Left hindlimb (tissue), 1 donor: ENCODE data around the gene SECISBP2L.

ENCODE experiments used
- DNase-seq: peaks from one replicate; pipeline ENCODE4 v3.0.0-alpha.2; 2018

SECISBP2L gene

DNA sequence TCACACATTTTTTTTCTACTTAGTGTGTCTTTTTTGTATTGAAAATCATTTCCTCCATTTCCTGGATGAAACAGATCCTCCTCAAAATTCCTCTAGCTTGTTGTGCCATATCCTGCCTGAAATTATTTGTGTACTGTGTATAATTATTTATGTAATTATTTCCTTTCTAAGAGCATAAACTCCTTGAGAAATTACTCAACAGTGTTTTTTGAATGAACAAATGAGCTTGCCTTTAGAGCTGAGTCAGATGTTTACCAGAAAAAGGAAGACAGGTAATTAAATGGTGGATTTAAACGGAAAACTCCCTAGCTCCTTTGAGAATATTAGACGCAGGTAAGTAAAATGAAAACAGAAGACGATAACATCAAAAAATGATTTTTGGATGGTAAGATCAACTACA lies 13.2 kb upstream of the SECISBP2L start:
- no peak for DNase-seq

DNA sequence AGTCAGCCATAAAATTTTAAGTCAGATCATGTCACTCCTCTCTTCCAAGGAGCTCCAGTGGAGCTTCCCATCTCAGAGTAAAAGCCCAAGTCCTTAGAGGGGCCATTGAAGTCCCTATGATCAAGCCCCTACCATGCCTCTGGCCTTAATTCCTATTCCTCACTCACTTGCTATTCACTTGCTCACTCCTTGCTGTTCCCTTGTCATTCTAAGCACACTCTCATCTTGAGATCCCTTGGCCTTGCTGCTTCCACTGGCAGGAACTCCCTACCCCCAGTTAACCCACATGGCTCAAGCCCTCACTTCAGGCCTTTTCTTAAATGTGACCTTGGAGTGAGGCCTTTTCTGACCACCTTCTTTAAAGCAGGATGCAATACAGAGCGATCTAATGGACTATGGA lies 12.3 kb upstream of the SECISBP2L start:
- no peak for DNase-seq

DNA sequence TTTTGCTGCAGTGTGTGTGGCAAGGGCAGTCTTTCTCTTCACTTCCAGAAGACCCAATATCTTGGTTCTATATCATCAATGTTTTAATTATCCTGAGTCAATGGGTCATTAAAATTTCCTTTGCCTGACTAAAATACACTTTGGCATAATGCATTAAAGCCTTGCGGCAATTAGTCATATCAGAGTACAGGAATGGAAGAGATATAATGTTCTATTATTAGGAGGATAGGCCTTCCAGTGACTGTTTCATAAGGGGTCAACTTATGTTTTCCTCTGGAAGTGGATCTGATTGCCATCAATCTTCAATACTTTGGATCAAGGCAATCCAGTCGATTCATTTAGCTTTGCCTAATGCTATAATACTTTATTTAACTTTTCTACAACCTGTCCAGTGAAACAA lies 9.4 kb upstream of the SECISBP2L start:
- DNase-seq, result no peak

DNA sequence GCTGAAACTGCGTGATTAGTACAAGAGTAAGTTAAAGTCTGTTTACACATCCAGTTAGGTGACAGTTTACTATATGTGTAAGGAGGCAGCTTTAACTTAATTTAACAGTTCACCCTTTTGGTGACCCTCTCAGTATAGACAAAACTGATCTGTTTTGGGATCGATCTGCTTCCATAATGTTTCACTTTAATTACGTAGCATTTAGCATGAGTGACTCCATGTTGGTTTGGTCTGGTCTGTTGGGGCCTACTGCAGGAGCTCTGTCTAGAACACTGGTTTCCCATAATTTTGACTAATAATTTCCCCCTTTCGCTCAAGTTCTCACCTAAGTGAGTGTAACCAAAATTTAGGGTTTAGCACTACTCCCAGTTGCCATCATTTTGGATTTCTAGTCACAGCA lies 6.4 kb upstream of the SECISBP2L start:
- no peak for DNase-seq

DNA sequence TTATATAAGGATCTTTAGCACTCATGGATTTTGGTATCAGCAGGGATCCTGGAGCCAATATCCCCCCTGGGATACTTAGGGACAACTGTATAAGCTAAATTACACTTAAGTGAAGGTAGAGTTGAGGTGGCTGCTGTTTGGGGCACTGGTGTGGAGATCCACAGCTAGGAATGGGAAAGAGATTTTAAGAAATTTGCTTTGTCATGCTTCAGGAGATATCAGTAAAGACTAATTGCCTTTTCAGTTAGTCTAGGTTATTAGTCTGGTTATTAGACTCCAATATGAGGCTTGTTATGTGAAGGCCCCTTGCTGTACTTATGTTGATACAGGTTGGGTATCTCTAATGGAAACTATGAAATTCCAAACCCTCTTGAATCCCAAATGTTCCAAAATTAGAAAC lies 1.2 kb upstream of the SECISBP2L start:
- DNase-seq, result no peak

DNA sequence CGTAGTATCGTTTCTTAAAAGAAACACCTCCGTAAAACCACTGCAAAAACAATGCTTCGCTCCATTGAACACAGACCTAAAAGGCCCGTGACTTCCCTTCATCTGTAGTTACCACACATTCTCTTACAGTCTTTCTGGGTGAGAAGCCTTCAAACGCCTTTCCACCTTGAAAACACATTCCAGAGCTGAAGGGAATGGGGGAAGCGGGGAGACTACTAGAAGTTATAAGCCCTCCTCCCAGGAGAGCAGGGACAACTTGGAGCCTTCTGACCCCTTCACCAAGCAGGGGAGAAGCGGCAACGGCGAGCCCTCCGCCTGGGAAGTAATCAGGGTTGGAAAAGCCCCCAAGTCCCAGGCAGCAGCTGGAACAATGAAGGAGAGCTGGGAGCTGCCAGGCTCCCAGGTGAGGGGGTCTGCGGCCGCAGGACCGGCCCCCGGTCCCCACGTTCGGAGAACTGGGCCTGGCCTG lies 461 bp downstream of the SECISBP2L start:
- DNase-seq, result no peak

DNA sequence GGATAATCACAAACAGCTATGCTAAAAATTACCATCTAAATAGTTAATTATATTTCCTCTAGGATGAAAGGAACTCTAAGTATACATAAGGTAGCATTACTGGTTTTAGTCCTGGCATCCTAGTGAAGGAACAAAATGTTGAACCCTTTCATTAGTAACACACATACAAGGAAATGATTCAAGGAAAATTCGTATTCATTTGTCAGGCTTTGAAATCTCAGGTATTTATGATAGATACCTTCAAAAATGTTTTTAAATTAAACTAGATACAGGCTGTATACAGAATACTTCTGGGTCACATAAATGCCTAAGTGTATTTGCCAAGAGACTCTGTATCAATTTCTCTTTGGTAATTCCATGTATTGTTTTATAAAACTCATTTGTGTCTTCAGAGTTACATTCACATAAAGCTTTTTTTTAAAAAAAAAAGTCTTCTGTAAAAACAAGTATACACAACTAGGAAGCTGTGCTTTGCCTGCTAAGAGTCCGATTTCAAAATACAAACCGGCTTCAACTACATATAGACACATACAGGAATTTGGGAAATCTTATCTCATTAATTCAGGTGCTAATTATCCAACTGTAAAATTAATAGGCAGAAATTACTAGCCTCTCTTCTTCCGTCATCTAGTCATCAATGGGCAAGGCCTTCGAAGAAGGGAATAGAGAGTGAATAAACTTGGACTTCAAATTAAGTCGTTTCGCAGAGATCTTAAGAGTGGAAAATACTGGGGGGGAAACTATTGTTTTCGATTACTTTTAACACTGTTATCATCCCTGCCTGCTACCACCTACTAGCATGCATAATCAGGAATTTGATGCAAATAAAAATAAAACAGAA lies 1.3 kb downstream of the SECISBP2L start:
- no peak for DNase-seq

DNA sequence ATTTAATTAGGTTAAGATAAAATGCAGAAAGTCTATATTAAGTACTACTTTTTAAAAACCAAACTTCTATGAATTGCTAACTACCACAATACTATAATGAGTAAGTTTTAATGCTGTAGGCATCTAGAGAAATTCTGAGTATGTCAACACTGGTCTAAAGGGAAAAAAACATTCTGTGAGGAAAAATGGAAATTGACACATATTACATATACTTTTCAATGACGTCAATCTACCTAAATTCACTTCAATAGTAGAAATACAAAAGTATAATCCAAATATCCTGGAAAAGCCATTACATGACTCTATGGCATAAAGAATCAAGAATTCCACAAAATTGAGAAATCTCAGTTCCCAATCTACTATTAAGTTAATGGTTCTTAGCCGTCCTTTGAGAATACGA lies 2.2 kb downstream of the SECISBP2L start:
- DNase-seq, result no peak

DNA sequence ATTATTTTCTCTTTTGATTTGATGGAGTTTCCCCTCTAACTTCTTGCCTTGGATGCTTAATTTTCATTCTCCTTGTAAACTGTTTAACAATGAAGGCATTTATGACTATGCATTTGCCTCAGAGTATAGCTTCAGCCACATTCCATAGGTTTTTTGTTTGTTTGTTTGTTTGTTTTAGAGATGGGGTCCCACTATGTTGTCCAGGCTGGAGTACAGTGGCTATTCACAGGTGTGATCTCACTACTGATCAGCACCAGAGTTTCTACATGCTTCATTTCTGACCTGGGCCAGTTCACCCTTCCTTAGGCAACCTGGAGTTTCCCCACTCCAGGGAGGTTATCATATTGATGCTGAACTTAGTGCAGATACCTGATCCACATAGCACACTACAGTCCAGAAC lies 4.1 kb downstream of the SECISBP2L start:
- no peak for DNase-seq

DNA sequence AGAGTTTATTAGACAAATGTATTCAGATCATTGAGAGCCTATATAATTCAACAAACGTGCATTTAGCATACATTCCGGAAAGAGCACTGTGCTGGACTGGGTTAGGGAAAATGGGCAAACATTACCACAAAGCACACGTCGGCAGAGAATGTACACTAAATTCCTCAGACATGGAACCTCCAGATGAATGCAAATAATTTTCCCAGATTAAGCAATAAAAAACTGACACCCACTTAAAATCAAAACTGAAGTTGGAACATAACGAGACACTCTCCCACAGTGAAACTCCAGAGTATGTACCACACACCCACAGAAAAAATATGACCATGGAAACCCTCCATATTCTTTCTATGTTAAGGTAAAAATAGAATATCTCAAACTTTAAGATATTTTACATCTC lies 4.8 kb downstream of the SECISBP2L start:
- no peak for DNase-seq

DNA sequence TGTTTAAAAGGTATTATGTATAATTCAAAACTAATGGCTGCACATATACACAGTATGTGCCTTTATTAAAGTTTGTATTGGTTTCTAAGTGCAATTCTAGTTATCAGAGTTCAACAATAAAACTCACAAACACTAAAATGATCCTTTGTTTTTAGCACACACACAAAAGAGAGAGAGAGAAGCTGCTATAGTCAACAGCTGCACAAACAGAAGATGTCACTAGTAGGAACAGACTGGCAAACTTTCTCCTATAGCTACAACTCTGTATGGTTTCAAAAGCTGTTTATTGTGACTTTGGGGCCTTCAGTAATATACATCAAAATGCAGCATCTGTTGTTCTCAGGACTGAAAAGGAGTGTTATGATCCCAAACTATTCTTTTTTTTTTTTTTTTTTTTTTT lies 6.1 kb downstream of the SECISBP2L start:
- DNase-seq, result no peak

DNA sequence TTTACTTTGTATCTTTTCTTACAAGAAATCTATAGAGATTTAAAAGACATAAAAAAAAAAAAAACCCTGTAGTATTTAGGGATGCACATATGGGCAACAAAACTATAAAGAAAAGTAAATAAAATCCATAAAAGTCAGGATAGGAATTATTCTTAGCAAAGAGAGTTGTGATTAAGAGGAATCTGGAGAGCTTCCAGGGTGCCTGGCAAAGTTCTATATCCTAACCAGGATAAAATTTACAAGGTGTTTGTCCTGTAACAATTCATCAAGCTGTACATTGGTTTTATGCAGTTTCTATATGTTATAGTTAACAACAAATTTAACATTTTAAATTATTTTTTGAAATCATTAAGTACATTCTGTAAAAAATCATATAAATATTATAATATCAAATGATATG lies 7.9 kb downstream of the SECISBP2L start:
- no peak for DNase-seq

DNA sequence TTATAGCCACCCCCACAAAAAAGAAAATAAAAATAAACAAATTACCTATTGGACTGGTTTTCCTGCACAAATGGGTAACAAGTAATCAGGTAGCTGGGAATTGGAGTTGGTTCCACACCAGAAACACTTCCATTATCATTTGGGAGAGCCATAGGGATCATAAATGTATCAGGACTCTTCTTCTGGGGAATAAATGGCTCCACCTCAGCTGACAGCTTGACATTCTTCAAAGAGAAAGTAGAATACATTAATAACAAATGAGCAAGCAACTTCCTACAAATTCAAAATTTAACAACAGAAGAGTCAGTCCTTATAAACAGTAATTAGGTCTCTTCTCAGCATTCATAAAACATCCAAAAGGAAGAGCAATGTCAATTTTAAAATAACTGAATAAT lies 8.7 kb downstream of the SECISBP2L start:
- no peak for DNase-seq

DNA sequence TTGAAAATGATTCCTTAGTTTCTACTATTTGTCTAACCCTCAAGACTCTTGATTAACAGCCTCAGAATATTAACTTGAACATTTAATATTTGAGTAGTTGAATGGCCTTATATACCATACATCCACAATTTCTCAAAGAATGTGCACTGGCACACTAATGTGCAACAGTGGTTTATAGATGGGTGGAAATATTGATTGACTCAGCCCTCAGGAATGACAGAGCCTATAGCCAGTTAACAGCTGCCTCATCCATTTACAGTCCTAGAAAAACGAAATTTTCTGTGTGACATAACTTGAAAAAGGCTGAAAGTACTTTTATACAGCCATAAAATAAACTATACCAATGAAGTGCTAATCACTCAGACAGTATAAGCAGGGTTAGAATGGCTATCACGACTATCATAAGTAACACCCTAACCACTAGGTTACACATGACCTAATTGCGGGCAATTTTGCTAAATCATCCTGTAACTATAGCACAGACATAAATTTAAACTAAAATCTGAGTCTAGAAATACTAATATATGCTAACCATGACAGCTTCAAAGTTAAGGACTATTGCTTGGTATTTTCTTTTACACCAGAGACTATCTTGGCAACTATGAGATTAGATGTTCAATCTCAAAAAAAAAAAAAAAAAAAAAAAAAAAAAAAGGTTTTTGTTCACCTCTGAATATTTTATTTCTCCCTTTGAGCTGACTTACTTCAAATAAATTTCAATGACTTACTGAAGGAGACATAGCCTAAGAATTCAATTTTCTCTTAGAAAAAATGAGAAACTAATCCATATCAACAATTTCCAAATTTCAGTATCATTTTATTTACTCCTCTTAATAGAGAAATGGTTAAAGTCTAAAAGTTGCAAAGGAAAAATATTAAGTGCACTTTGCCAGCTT lies 9.3 kb downstream of the SECISBP2L start:
- no peak for DNase-seq

DNA sequence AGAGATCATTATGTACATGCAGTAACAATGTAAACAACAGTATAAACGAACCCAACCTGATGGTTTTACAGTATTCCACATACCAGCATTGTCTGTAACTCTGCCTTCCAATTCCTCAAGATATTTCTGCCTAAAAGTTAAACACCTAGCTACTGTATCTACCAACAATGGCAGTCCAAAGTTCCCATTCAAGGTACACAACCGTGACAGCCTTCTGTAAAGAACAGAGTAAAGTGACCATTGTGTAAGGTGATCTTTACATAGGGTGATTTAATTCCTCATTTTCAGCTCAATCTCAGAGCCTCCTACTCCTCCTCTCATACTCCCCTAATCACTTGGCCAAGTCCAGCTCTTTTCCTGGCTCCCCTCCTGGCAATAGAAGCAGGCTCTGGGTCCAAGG lies 10.4 kb downstream of the SECISBP2L start:
- no peak for DNase-seq

DNA sequence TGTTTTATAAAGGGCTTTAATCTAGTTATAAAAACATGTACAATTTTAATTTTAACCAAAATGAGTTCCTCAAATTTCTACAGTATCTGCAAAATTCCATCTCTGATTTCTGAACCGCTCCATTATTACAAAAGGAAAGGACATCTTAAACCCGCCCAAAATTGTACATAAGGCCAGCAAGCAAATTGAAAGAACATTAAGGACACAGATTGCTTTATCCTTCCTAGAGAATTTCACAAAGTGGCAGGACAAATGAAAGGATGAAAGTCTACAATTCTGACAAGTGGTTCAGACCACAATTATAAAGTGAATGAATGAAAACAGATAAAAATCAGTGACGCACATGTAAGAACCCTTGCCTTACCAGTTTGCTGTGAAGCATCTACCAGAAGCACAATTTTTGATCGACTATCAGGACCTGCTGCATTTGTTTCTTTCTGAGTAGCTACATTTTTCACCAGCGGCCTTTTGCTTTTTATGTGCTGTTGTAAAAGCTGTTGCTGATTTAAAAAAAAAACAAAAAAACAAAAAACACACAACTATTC lies 13.6 kb downstream of the SECISBP2L start:
- no peak for DNase-seq

DNA sequence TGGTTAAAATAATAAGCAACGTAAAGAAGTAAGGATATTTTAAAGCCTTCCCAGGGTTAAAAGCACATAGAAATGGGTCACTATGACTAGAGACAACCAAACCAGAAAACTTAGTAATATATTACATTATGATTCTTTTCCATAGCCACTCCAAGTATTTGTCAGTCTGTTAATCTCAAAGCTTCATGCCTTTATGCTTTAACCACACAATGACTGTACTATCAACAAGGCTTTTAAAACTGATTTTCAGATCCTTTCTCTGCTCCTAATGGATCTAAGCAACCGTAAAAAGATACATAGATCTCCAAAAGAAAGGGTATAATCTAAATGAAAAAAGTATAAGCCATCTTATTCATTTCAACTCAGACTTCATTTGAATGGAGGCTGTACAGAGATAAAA lies 14.4 kb downstream of the SECISBP2L start:
- no peak for DNase-seq

DNA sequence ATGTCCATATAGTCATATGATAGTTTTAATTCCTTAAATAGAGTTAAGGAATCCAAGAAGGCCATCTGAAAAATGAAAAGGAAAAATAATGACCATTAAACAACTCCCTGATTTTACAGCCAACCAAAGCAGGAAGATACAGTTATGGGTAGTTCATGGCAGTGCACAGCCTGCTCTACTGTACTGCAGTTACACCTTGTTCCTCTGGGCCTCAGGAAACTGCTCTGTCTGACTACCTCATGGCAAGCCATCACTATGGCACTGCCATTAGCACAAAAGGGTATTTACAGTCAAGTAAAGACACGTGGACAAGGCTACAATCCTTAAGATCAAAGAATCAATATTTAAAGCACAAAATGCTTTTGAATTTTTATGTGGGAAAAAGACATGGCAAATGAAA lies 19.5 kb downstream of the SECISBP2L start:
- no peak for DNase-seq

DNA sequence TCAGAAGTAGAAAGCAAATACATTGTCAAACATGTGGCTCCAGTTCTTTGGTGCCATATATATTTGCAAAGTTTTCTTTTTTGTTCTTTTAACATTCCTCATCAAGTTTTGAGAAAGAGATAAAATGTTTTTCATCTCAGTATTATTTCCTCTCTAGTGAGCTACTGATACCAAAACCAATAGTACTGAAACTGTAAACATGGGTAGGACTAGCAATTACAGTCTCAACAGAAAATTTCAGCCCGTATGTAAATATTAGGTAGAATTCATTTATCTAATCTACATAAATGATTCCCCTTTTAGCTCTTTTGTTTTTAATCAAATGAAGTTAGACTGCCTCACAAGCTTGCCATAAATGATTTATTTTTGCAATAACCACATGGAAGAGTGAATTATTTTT lies 21.4 kb downstream of the SECISBP2L start:
- DNase-seq, result no peak

DNA sequence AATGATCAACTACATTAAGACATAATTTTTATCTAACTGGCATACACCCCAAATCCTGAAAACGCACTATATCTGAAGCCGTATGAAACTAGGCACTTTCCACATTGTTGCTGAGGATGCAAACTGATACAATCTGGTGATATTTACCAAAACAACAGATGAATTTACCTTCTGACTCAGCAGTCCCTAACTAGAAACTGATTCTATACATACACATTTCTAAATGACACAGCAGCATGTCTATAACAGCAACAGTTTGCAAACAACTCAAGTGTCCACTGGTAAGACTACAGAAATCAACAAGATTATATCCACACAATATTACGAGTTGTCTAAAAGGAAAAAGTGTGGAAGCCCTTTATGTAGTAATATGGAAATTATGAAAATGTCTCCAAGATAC lies 22.9 kb downstream of the SECISBP2L start:
- no peak for DNase-seq

DNA sequence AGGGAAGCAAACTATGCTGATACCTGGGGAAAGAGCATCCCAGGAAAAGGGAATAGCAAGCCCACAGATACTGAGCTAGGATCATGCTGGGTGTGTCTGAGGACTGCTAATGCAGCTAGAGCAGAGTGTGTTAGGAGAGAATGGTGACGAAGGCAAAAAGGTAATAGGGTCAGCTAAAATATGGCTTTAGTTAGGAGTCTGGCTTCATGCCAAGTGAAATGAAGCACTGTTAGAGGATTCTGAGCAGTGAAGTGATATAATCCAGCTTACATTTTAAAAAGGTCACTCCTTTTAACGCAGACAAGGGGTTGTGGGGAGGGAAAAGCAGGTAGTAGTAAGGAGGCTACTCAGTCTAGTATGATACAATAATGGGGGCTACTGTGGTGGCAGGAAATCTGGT lies 30.4 kb downstream of the SECISBP2L start:
- DNase-seq, result no peak

DNA sequence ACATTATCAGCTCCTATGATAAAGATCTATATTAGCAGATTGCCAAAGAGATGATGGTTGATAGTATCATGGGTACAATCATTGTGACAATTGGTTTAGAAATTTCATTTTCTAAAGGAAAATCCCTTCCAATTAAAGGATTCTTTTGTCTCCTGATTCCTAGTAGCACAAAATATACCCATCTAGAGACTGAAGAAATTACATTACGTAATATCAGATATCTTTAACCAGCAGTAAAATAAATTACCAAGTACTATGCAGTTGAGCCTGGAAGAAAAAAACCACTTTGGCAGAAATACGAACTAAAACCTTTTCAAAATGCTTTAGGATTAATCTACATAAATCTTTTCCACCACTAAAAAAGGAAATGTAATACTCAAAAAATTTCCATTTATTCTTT lies 46.9 kb downstream of the SECISBP2L start:
- no peak for DNase-seq

DNA sequence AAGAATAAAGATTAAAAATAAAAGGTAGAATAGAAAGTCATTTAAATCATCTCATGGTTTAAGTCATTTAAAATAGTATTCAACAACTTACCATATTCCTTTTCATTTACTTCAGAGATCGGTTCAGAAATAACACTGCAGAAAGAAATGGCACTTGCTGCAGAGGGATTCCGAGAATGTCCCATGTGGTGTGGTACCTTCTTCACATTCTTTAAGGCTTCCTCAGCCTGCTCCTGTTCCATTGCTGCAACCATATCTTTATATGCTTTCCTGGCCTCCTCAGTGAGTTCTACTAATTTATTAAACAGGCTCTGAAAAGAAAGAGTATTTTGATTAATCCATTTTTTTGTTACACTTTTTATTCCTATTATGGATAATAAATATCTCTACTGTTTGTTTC lies 50.0 kb downstream of the SECISBP2L start:
- DNase-seq, result no peak

DNA sequence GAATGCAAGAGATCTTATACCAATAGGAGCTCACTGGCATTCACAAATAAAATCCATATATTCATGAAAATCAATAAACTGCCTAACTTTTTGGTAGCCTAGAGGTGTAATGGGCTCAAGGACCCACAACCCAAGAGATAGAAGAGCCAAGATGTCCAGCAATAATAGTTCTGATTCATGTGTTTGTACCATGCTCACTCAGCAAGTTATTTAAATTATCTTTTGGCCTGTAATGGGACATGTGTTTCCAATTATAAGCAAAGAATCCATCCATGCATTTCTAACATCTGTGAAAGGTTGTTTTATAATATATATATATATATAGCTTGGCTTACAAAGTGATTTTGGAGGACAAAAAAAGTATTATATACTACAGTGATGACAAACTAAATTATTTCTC lies 52.9 kb downstream of the SECISBP2L start:
- no peak for DNase-seq
